ENCODE data around the gene HOXA10. TPM values are rescaled to one million over a fixed set of nuclear protein-coding genes. Genes with fewer than 3 reads are reported as not detected.

HOXA10 gene
- total RNA-seq, 1 experiment from 2014 or later, result 22.1 TPM

GRCh38 chr7:27154369-27154768 is 19.8 kb downstream of the HOXA10 start:
- no peak for DNase-seq (ENCODE audit: low read depth)
- in situ Hi-C loops (cut with HindIII; ENCODE audit: low pct_unique_long_range_greater_than_20kb, low sequenced_read_pairs), result no loop called here

GRCh38 chr7:27153526-27153925 is 20.6 kb downstream of the HOXA10 start:
- no peak for DNase-seq (ENCODE audit: low read depth)
- in situ Hi-C loops (cut with HindIII; ENCODE audit: low pct_unique_long_range_greater_than_20kb, low sequenced_read_pairs), result no loop called here

GRCh38 chr7:27152816-27153442 is 21.2 kb downstream of the HOXA10 start:
- in situ Hi-C loops (cut with HindIII; ENCODE audit: low pct_unique_long_range_greater_than_20kb, low sequenced_read_pairs), result no loop called here

GRCh38 chr7:27151931-27152815 is 21.9 kb downstream of the HOXA10 start, which contains the start of gene HOXA3:
Gene HOXA3 (minus strand): TSS chr7:27152583. CDS start chr7:27110640, 41,943 bp downstream.
- in situ Hi-C loops (cut with HindIII; ENCODE audit: low pct_unique_long_range_greater_than_20kb, low sequenced_read_pairs), result no loop called here
- peak; percentile 35 for DNase-seq (ENCODE audit: low read depth)

More at GRCh38 chr7:27152816-27153442, 21.2 kb downstream of the HOXA10 start:
- no peak for DNase-seq (ENCODE audit: low read depth)

- in situ Hi-C loops (cut with HindIII; ENCODE audit: low pct_unique_long_range_greater_than_20kb, low sequenced_read_pairs), result no loop called here
- DNase-seq (ENCODE audit: low read depth), result no peak
Observed at GRCh38 chr7:27151341-27151930, 22.7 kb downstream of the HOXA10 start.

- in situ Hi-C loops (cut with HindIII; ENCODE audit: low pct_unique_long_range_greater_than_20kb, low sequenced_read_pairs), result no loop called here
- DNase-seq (ENCODE audit: low read depth), result peak; percentile 89
Observed at GRCh38 chr7:27150568-27151340, 23.4 kb downstream of the HOXA10 start.

GRCh38 chr7:27149842-27150567 is 24.1 kb downstream of the HOXA10 start:
- in situ Hi-C loops (cut with HindIII; ENCODE audit: low pct_unique_long_range_greater_than_20kb, low sequenced_read_pairs), result no loop called here

GRCh38 chr7:27148756-27149641 is 25.1 kb downstream of the HOXA10 start:
- in situ Hi-C loops (cut with HindIII; ENCODE audit: low pct_unique_long_range_greater_than_20kb, low sequenced_read_pairs), result no loop called here
- DNase-seq (ENCODE audit: low read depth), result no peak

More at GRCh38 chr7:27149842-27150567, 24.1 kb downstream of the HOXA10 start:
- DNase-seq (ENCODE audit: low read depth), result no peak

- in situ Hi-C loops (cut with HindIII; ENCODE audit: low pct_unique_long_range_greater_than_20kb, low sequenced_read_pairs), result no loop called here
- no peak for DNase-seq (ENCODE audit: low read depth)
Observed at GRCh38 chr7:27148031-27148755, 25.9 kb downstream of the HOXA10 start.

GRCh38 chr7:27147199-27148030 is 26.7 kb downstream of the HOXA10 start, which contains the start of gene HOXA6:
Gene HOXA6 (minus strand): TSS chr7:27147774. CDS start chr7:27147749, 25 bp downstream.
- no peak for DNase-seq (ENCODE audit: low read depth)
- in situ Hi-C loops (cut with HindIII; ENCODE audit: low pct_unique_long_range_greater_than_20kb, low sequenced_read_pairs), result no loop called here

- in situ Hi-C loops (cut with HindIII; ENCODE audit: low pct_unique_long_range_greater_than_20kb, low sequenced_read_pairs), result no loop called here
- DNase-seq (ENCODE audit: low read depth), result no peak
Observed at GRCh38 chr7:27146491-27147198, 27.5 kb downstream of the HOXA10 start.

- DNase-seq (ENCODE audit: low read depth), result no peak
- in situ Hi-C loops (cut with HindIII; ENCODE audit: low pct_unique_long_range_greater_than_20kb, low sequenced_read_pairs), result no loop called here
Observed at GRCh38 chr7:27145914-27146412, 28.2 kb downstream of the HOXA10 start.

- in situ Hi-C loops (cut with HindIII; ENCODE audit: low pct_unique_long_range_greater_than_20kb, low sequenced_read_pairs), result no loop called here
- DNase-seq (ENCODE audit: low read depth), result no peak
Observed at GRCh38 chr7:27145165-27145913, 28.8 kb downstream of the HOXA10 start.

GRCh38 chr7:27144781-27145164 is 29.3 kb downstream of the HOXA10 start:
- in situ Hi-C loops (cut with HindIII; ENCODE audit: low pct_unique_long_range_greater_than_20kb, low sequenced_read_pairs), result no loop called here
- DNase-seq (ENCODE audit: low read depth), result no peak
